Endodermal cell (in vitro differentiated cells): ENCODE results near the gene PLXNA2. TPM values are rescaled to one million over a fixed set of nuclear protein-coding genes. Genes with fewer than 3 reads are reported as not detected.

Experiments used
- DNase-seq: peaks from one replicate; pipeline ENCODE4 v3.0.0-alpha.2; 2017
- H3K27ac ChIP-seq: 2 replicates; pipeline ENCODE4 v1.5.1; 2013; ENCODE audit warnings: mild to moderate bottlenecking, low read depth, low read length, moderate library complexity
- H3K27me3 ChIP-seq: 2 replicates; pipeline ENCODE4 v1.6.1; 2013; ENCODE audit warnings: mild to moderate bottlenecking, low read length, moderate library complexity; ENCODE audit not compliant: insufficient read depth, control insufficient read depth, poor library complexity, severe bottlenecking
- H3K36me3 ChIP-seq: 2 replicates; pipeline ENCODE4 v1.7.0; 2013; ENCODE audit warnings: mild to moderate bottlenecking, low read length, moderate library complexity; ENCODE audit not compliant: control insufficient read depth, insufficient read depth
- H3K4me1 ChIP-seq: one replicate; pipeline ENCODE4 v1.7.0; 2013; ENCODE audit warnings: low read length; ENCODE audit not compliant: control insufficient read depth, insufficient read depth
- H3K4me3 ChIP-seq: 2 replicates; pipeline ENCODE4 v1.5.1; 2013; ENCODE audit warnings: mild to moderate bottlenecking, low read length, moderate library complexity
- H3K9ac ChIP-seq: 2 replicates; pipeline ENCODE4 v1.6.1; 2013; ENCODE audit warnings: mild to moderate bottlenecking, low read length, moderate library complexity; ENCODE audit not compliant: poor library complexity, severe bottlenecking; ENCODE audit errors: extremely low read depth
- H3K9me3 ChIP-seq: 2 replicates; pipeline ENCODE4 v1.6.1; 2013; ENCODE audit warnings: mild to moderate bottlenecking, low read length, moderate library complexity; ENCODE audit not compliant: control insufficient read depth
- H3K27ac Mint-ChIP-seq: 2 replicates; pipeline ENCODE4 v1.8.0; 2020; ENCODE audit warnings: mixed read lengths
- H3K27me3 Mint-ChIP-seq: 2 replicates; pipeline ENCODE4 v1.8.0; 2021; ENCODE audit warnings: mild to moderate bottlenecking, mixed read lengths; ENCODE audit not compliant: insufficient read depth
- H3K36me3 Mint-ChIP-seq: 2 replicates; pipeline ENCODE4 v1.8.0; 2020; ENCODE audit warnings: low read depth, mixed read lengths
- H3K4me1 Mint-ChIP-seq: 2 replicates; pipeline ENCODE4 v1.8.0; 2020; ENCODE audit warnings: mixed read lengths
- H3K4me3 Mint-ChIP-seq: 2 replicates; pipeline ENCODE4 v1.8.0; 2020; ENCODE audit warnings: mild to moderate bottlenecking, moderate library complexity, mixed read lengths
- H3K9me3 Mint-ChIP-seq: 2 replicates; pipeline ENCODE4 v1.8.0; 2020; ENCODE audit warnings: mild to moderate bottlenecking, mixed read lengths
- WGBS, 2 experiments: methylation state at CpG; one replicate each; pipeline versions ENCODE4 v1.1.5 to v1.1.7; 2013; ENCODE audit warnings: missing lambda C conversion rate in 2 of 2, mixed read lengths in 1 of 2; ENCODE audit not compliant: insufficient coverage in 1 of 2, insufficient read length in 1 of 2; 5-methylcytosine and 5-hydroxymethylcytosine counted together
- total RNA-seq, 2 donors: library from RNA; stranded (reverse); fragmentation: NEBNext Ultra II Directional in 1 of 2; extraction: Animal tissue kit (Norgen Biotek cat#: 25700) in 1 of 2; gene quantifications; 2 replicates in 1 of 2; 3 replicates in 1 of 2; pipeline ENCODE4 v1.2.1, GENCODE V29; 2021
- TF ChIP-seq, protein P1 (sequence below): fragments of 200-600 bp; sonication (generic); conservative IDR thresholded peaks from 2 replicates; pipeline ENCODE4 v1.5.0; 2021; ENCODE audit warnings: antibody characterized with exemption, mild to moderate bottlenecking

The PLXNA2 gene
- total RNA-seq, 2 donors from 2014 or later, result 61.2 to 86.1 TPM

DNA sequence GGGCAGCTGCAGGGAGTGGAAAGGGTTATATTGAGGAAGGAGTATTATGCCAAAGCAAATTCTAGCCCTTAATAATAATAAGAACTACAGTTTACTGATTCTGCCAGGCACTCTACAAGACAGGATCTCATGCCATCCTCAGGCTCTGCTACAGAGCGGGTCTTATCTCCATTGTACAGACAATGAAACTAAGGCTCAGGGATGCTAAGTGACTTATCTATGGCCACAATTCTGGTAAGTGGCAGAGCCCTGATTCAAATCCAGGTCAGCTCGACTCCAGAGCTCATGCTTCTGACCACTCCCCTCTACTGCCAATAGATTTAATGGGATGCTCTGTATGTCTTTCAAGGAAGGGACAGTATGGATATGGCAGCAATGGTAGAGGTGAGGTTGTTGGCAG is 187.1 kb downstream of the PLXNA2 start:
- 47 to 50% methylated on average over 2 of the region's 2 CpGs for WGBS, 2 experiments
- Mint-ChIP-seq H3K4me1 (peaks cover 61% of the 10 kb centered on the region), H3K27me3 (no peaks in the 10 kb centered on the region)

DNA sequence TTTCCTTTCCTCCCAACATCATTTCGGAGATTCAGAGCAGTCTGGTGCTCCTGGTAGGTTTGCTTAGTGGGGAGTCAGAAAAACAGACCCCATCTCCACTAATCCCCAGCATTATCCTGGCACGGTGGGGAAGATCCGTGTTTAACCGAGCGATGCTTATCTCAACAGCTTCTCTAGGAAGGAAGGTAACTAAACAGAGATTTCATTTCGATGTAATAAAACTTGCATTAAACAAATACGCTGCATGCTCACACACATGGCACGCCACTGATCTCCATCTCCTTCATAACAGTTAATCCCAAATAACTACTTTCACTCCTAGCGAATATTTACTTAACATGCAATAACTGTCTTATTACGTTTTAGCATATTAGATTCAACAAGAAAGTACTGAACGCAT is 188.6 kb downstream of the PLXNA2 start:
- Histone ChIP-seq H3K27me3 (no peaks in the 10 kb centered on the region), H3K4me1 (peaks cover 41% of the 10 kb centered on the region), H3K36me3 (peaks cover 87% of the 10 kb centered on the region), H3K27ac (no peak overlapping the region), H3K9me3 (no peaks in the 10 kb centered on the region), H3K9ac (no peak overlapping the region), H3K4me3 (no peak overlapping the region)
- TF ChIP-seq, protein P1, sequence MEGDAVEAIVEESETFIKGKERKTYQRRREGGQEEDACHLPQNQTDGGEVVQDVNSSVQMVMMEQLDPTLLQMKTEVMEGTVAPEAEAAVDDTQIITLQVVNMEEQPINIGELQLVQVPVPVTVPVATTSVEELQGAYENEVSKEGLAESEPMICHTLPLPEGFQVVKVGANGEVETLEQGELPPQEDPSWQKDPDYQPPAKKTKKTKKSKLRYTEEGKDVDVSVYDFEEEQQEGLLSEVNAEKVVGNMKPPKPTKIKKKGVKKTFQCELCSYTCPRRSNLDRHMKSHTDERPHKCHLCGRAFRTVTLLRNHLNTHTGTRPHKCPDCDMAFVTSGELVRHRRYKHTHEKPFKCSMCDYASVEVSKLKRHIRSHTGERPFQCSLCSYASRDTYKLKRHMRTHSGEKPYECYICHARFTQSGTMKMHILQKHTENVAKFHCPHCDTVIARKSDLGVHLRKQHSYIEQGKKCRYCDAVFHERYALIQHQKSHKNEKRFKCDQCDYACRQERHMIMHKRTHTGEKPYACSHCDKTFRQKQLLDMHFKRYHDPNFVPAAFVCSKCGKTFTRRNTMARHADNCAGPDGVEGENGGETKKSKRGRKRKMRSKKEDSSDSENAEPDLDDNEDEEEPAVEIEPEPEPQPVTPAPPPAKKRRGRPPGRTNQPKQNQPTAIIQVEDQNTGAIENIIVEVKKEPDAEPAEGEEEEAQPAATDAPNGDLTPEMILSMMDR, result no peak
- H3K36me3 Mint-ChIP-seq, result peaks cover 64% of the 10 kb centered on the region
- no peaks in the 10 kb centered on the region for H3K9me3 Mint-ChIP-seq
- 64 to 78% methylated on average over 8 to 10 of the region's 11 CpGs for WGBS, 2 experiments
- no peaks in the 10 kb centered on the region for H3K27me3 Mint-ChIP-seq
- H3K27ac Mint-ChIP-seq, result peak overlapping the region; percentile 60
- H3K4me1 Mint-ChIP-seq, result peaks cover 51% of the 10 kb centered on the region
- H3K4me3 Mint-ChIP-seq, result no peak overlapping the region
- DNase-seq, result no peak

More for the DNA sequence above, 187.1 kb downstream of the PLXNA2 start:
- Histone ChIP-seq H3K27me3 (no peaks in the 10 kb centered on the region), H3K4me1 (peaks cover 51% of the 10 kb centered on the region), H3K9ac (no peak overlapping the region), H3K9me3 (no peaks in the 10 kb centered on the region), H3K36me3 (peaks cover 86% of the 10 kb centered on the region), H3K27ac (no peak overlapping the region), H3K4me3 (no peak overlapping the region)
- Mint-ChIP-seq H3K27ac (no peak overlapping the region), H3K4me3 (no peak overlapping the region), H3K36me3 (peaks cover 57% of the 10 kb centered on the region), H3K9me3 (no peaks in the 10 kb centered on the region)
- no peak for DNase-seq
- TF ChIP-seq, protein P1, result no peak

DNA sequence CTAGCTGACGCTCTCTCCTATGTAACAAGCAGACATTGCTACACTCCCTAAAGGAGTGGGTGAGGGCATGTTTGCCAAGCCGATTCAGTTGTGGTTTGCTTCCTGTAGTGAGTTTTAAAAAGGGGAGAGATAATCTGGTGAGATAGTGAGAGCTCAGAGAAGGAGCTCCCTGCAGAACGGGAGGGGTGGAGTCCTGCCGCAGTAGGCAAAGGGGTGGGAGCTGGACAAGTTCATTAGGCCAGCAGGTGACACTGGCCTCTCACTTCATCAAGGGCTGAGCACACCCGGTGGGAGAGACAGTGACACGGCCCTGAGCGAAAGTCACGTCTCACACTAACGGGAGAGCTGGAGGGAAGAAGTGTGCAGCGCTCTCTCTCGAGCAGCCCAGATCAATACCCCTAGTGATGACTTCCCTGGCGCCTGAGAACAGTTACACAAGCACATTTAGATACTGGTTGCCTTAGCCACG is 189.2 kb downstream of the PLXNA2 start:
- Mint-ChIP-seq H3K36me3 (peaks cover 61% of the 10 kb centered on the region), H3K4me1 (peaks cover 45% of the 10 kb centered on the region), H3K9me3 (no peaks in the 10 kb centered on the region), H3K27ac (peak overlapping the region; percentile 60), H3K27me3 (no peaks in the 10 kb centered on the region), H3K4me3 (peak overlapping the region; percentile 31)
- Histone ChIP-seq H3K27me3 (no peaks in the 10 kb centered on the region), H3K4me1 (peaks cover 37% of the 10 kb centered on the region), H3K4me3 (peak overlapping the region; percentile 10), H3K27ac (no peak overlapping the region), H3K9ac (no peak overlapping the region), H3K36me3 (peaks cover 87% of the 10 kb centered on the region), H3K9me3 (no peaks in the 10 kb centered on the region)
- TF ChIP-seq, protein P1, result peak; percentile 38
- DNase-seq, result peak; percentile 67
- 62 to 97% methylated on average over 5 to 13 of the region's 13 CpGs for WGBS, 2 experiments
